SHP77 treated with DMSO at 0.1 percent for 48 hours (cell line): ENCODE results near the gene NOVA2.

Experiments
- DNase-seq: peaks from one replicate; lab custom pipeline; 2025; lab: John Stamatoyannopoulos, UW

The NOVA2 gene

GRCh38 chr19:46000491-46001246, 27.0 kb upstream of the NOVA2 start:
- peak; percentile 13 for DNase-seq

GRCh38 chr19:45999653-46000121, 26.0 kb upstream of the NOVA2 start:
- peak; percentile 28 for DNase-seq

- DNase-seq, result no peak
Observed at GRCh38 chr19:45998834-45999233, 25.2 kb upstream of the NOVA2 start.

- no peak for DNase-seq
Observed at GRCh38 chr19:45996933-45997332, 23.3 kb upstream of the NOVA2 start.

- DNase-seq, result no peak
Observed at GRCh38 chr19:45995715-45996385, 22.2 kb upstream of the NOVA2 start.

GRCh38 chr19:45994998-45995714, 21.5 kb upstream of the NOVA2 start, which contains the start of gene CCDC61:
TSS of gene CCDC61 (plus strand) at chr19:45995467. CDS start at chr19:46003019, 7,552 bp downstream.
- peak; percentile 96 for DNase-seq

- no peak for DNase-seq
Observed at GRCh38 chr19:45994456-45994997, 20.9 kb upstream of the NOVA2 start.

- DNase-seq, result no peak
Observed at GRCh38 chr19:45990113-45990728, 16.6 kb upstream of the NOVA2 start.

GRCh38 chr19:45985321-45985720, 11.7 kb upstream of the NOVA2 start:
- no peak for DNase-seq

GRCh38 chr19:45981350-45981749, 7.7 kb upstream of the NOVA2 start:
- DNase-seq, result no peak

GRCh38 chr19:45978156-45978555, 4.5 kb upstream of the NOVA2 start:
- DNase-seq, result no peak

GRCh38 chr19:45976178-45976577, 2.5 kb upstream of the NOVA2 start:
- DNase-seq, result no peak

- DNase-seq, result no peak
Observed at GRCh38 chr19:45975306-45976070, 1.8 kb upstream of the NOVA2 start.

GRCh38 chr19:45972947-45973540, 621 bp downstream of the NOVA2 start:
- DNase-seq, result no peak

GRCh38 chr19:45972081-45972946, 1.4 kb downstream of the NOVA2 start:
- DNase-seq, result no peak

GRCh38 chr19:45971260-45971902, 2.3 kb downstream of the NOVA2 start:
- no peak for DNase-seq

- DNase-seq, result no peak
Observed at GRCh38 chr19:45969676-45970075, 4.0 kb downstream of the NOVA2 start.

- no peak for DNase-seq
Observed at GRCh38 chr19:45968626-45969025, 5.0 kb downstream of the NOVA2 start.

- DNase-seq, result no peak
Observed at GRCh38 chr19:45967246-45967645, 6.4 kb downstream of the NOVA2 start.
